ENCODE results near the gene TLE4.

- no peak for TF ChIP-seq USF2 (IDR thresholded peaks at IDR 0.05)
- TF ChIP-seq, protein P1, sequence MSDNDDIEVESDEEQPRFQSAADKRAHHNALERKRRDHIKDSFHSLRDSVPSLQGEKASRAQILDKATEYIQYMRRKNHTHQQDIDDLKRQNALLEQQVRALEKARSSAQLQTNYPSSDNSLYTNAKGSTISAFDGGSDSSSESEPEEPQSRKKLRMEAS (IDR thresholded peaks at IDR 0.05) = no peak
- TF ChIP-seq PHF8 (IDR thresholded peaks at IDR 0.05; ENCODE audit: borderline replicate concordance, low read depth) = no peak
- TF ChIP-seq, protein P2, sequence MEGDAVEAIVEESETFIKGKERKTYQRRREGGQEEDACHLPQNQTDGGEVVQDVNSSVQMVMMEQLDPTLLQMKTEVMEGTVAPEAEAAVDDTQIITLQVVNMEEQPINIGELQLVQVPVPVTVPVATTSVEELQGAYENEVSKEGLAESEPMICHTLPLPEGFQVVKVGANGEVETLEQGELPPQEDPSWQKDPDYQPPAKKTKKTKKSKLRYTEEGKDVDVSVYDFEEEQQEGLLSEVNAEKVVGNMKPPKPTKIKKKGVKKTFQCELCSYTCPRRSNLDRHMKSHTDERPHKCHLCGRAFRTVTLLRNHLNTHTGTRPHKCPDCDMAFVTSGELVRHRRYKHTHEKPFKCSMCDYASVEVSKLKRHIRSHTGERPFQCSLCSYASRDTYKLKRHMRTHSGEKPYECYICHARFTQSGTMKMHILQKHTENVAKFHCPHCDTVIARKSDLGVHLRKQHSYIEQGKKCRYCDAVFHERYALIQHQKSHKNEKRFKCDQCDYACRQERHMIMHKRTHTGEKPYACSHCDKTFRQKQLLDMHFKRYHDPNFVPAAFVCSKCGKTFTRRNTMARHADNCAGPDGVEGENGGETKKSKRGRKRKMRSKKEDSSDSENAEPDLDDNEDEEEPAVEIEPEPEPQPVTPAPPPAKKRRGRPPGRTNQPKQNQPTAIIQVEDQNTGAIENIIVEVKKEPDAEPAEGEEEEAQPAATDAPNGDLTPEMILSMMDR (IDR thresholded peaks at IDR 0.05) = no peak
- TF ChIP-seq SMC3 (IDR thresholded peaks at IDR 0.05) = no peak
- TF ChIP-seq CBX8 (IDR thresholded peaks at IDR 0.05) = no peak
- no peak for TF ChIP-seq CBX2 (IDR thresholded peaks at IDR 0.05; ENCODE audit: borderline replicate concordance, low read depth)
- TF ChIP-seq EP300 (IDR thresholded peaks at IDR 0.05) = no peak
- TF ChIP-seq ZNF302 (CRISPR knock-in tag; IDR thresholded peaks at IDR 0.05) = no peak
These were observed 45.6 kb upstream of the TLE4 start for GRCh38 chr9:79526149-79526672.

Data from A549 (cell line).